A549 (cell line): Measurements from ENCODE around the gene CUX1. TPM values are rescaled to one million over a fixed set of nuclear protein-coding genes. Genes with fewer than 3 reads are reported as not detected.
"Not testable (repeated sequence)": the region's sequence is repeated elsewhere in the genome, so short reads cannot be mapped to it uniquely, and the experiment has no call there.

Experiments used
- ATAC-seq, 2 experiments: fragments of 200-7000 bp in 1 of 2; fragments of >200 bp in 1 of 2; cut with Nextera tagmentation in 1 of 2; cut with Tn5 transposase in 1 of 2; 3 replicates each; pipeline versions ENCODE4 v1.8.0 to v1.9.1; 2018 to 2020; ENCODE audit warnings: mild to moderate bottlenecking in 1 of 2, moderate library complexity in 1 of 2
- CTCF ChIA-PET: fragments of 300-600 bp; sonication (Branson Sonifier 250); formaldehyde crosslinking; extraction: SDS; loops from one replicate; lab custom pipeline; 2021; ENCODE audit warnings: antibody characterized with exemption, inconsistent platforms; lab: Yijun Ruan, JAX
- POLR2A ChIA-PET: fragments of 350-600 bp; formaldehyde crosslinking; extraction: SDS; loops from one replicate; lab custom pipeline; 2021; ENCODE audit warnings: antibody characterized with exemption, inconsistent platforms; lab: Yijun Ruan, JAX
- DNase-seq, 2 experiments: peaks; one replicate each; pipeline versions ENCODE4 v3.0.0 to v3.0.0-alpha.2; 2011 to 2016; ENCODE audit warnings: low read depth in 1 of 2, low spot score in 1 of 2
- FAIRE-seq: peaks from 2 replicates; lab custom pipeline; 2011; peaks lifted over from hg19 to GRCh38; lab: Jason Lieb, UNC
- H3K27ac ChIP-seq, 2 experiments: fragments of >200 bp; sonication (Bioruptor Twin); formaldehyde crosslinking; 3 replicates each; pipeline ENCODE4 v1.5.1; 2016 to 2017
- H3K4me1 ChIP-seq: fragments of >200 bp; sonication (Bioruptor Twin); formaldehyde crosslinking; 3 replicates; pipeline ENCODE4 v1.6.1; 2016
- H3K4me2 ChIP-seq: fragments of >200 bp; sonication (Bioruptor Twin); formaldehyde crosslinking; 3 replicates; pipeline ENCODE4 v1.6.1; 2016
- H3K4me3 ChIP-seq: fragments of >200 bp; sonication (Bioruptor Twin); formaldehyde crosslinking; 3 replicates; pipeline ENCODE4 v1.5.1; 2016
- H3K9me3 ChIP-seq: fragments of >200 bp; sonication (Bioruptor Twin); formaldehyde crosslinking; 3 replicates; pipeline ENCODE4 v1.6.1; 2016
- ATOH8 ChIP-seq: fragments of 250-450 bp; sonication (Bioruptor Pico); IDR thresholded peaks from 2 replicates; pipeline ENCODE4 v1.5.0; 2020; ENCODE audit warnings: low read depth, mild to moderate bottlenecking, moderate library complexity
- CEBPB ChIP-seq, 2 experiments: fragments of >200 bp in 1 of 2; sonication (Bioruptor Twin) in 1 of 2; formaldehyde crosslinking in 1 of 2; IDR thresholded peaks; 2 replicates each; pipeline ENCODE4 v1.6.1; 2012 to 2016
- CHD4 ChIP-seq: fragments of 200-600 bp; sonication (generic); IDR thresholded peaks from 2 replicates; pipeline ENCODE4 v1.6.1; 2016; ENCODE audit warnings: antibody characterized with exemption, mild to moderate bottlenecking, borderline replicate concordance
- EP300 ChIP-seq, 2 experiments: fragments of >200 bp; sonication (Bioruptor Twin); formaldehyde crosslinking; IDR thresholded peaks; 2 replicates in 1 of 2; 3 replicates in 1 of 2; pipeline ENCODE4 v1.6.1; 2016 to 2017
- FOSB ChIP-seq: fragments of 250-450 bp; sonication (Bioruptor Pico); IDR thresholded peaks from 2 replicates; pipeline ENCODE4 v1.5.0; 2020; ENCODE audit warnings: mild to moderate bottlenecking, moderate library complexity
- FOSL2 ChIP-seq, 2 experiments: fragments of 450-650 bp in 1 of 2; fragments of >200 bp in 1 of 2; sonication (Bioruptor Twin) in 1 of 2; formaldehyde crosslinking; IDR thresholded peaks; 2 replicates each; pipeline versions ENCODE4 v1.5.0 to v1.6.1; 2016 to 2020; ENCODE audit warnings: mild to moderate bottlenecking in 1 of 2, moderate library complexity in 1 of 2
- HDAC2 ChIP-seq: fragments of 200-600 bp; sonication (generic); IDR thresholded peaks from 2 replicates; pipeline ENCODE4 v1.6.1; 2016
- HMGXB4 ChIP-seq: fragments of 250-450 bp; sonication (Bioruptor Pico); IDR thresholded peaks from 2 replicates; pipeline ENCODE4 v1.5.0; 2021; ENCODE audit warnings: mild to moderate bottlenecking, moderate library complexity, borderline replicate concordance
- JUNB ChIP-seq: fragments of >200 bp; sonication (Bioruptor Twin); formaldehyde crosslinking; IDR thresholded peaks from 2 replicates; pipeline ENCODE4 v1.6.1; 2016
- MAFK ChIP-seq: fragments of 450-650 bp; IDR thresholded peaks from 2 replicates; pipeline ENCODE4 v1.6.1; 2014; ENCODE audit not compliant: partially characterized antibody
- MYC ChIP-seq: IDR thresholded peaks from 2 replicates; pipeline ENCODE4 v1.6.1; 2012; ENCODE audit warnings: mild to moderate bottlenecking, inconsistent platforms, low read length, improper control_type of control experiment, borderline replicate concordance
- NFE2L2 ChIP-seq: fragments of 150-350 bp; conservative IDR thresholded peaks from 2 replicates; pipeline ENCODE4 v1.6.1; 2014; ENCODE audit warnings: low read length
- NR3C1 ChIP-seq: fragments of >200 bp; sonication (Bioruptor Twin); formaldehyde crosslinking; IDR thresholded peaks from 3 replicates; pipeline ENCODE4 v1.6.1; 2017
- PHF8 ChIP-seq: fragments of 200-600 bp; sonication (generic); IDR thresholded peaks from 2 replicates; pipeline ENCODE4 v1.6.1; 2016; ENCODE audit warnings: low read depth, mild to moderate bottlenecking, antibody characterized with exemption, moderate library complexity, borderline replicate concordance
- POLR2A ChIP-seq: IDR thresholded peaks from 2 replicates; pipeline ENCODE4 v1.6.1; 2012; ENCODE audit warnings: mild to moderate bottlenecking, low read length
- RAD21 ChIP-seq, 2 experiments: fragments of >200 bp in 1 of 2; sonication (Bioruptor Twin) in 1 of 2; formaldehyde crosslinking in 1 of 2; IDR thresholded peaks in 1 of 2; conservative IDR thresholded peaks in 1 of 2; 2 replicates in 1 of 2; 3 replicates in 1 of 2; pipeline ENCODE4 v1.6.1; 2012 to 2018; ENCODE audit warnings: inconsistent platforms in 1 of 2
- RCOR1 ChIP-seq: fragments of 150-350 bp; IDR thresholded peaks from 2 replicates; pipeline ENCODE4 v1.6.1; 2014; ENCODE audit warnings: antibody characterized with exemption, low read length, low read depth
- REST ChIP-seq: fragments of 200-600 bp; sonication (generic); IDR thresholded peaks from 2 replicates; pipeline ENCODE4 v1.6.1; 2016; ENCODE audit warnings: antibody characterized with exemption, mild to moderate bottlenecking, moderate library complexity
- RFX5 ChIP-seq: fragments of 450-650 bp; IDR thresholded peaks from 2 replicates; pipeline ENCODE4 v1.7.1; 2014; ENCODE audit warnings: antibody characterized with exemption, mild to moderate bottlenecking, moderate library complexity
- SREBF2 ChIP-seq: fragments of 450-650 bp; IDR thresholded peaks from 2 replicates; pipeline ENCODE4 v1.6.1; 2014; ENCODE audit warnings: mild to moderate bottlenecking, moderate library complexity
- USF2 ChIP-seq: fragments of 450-650 bp; IDR thresholded peaks from 2 replicates; pipeline ENCODE4 v1.6.1; 2014; ENCODE audit warnings: antibody characterized with exemption
- ZC3H11A ChIP-seq: fragments of 450-650 bp; IDR thresholded peaks from 2 replicates; pipeline ENCODE4 v1.6.1; 2014; ENCODE audit warnings: antibody characterized with exemption, mild to moderate bottlenecking
- WGBS: methylation state at CpG from one replicate; pipeline ENCODE4 v1.1.6; 2017; ENCODE audit errors: missing lambda C conversion rate; 5-methylcytosine and 5-hydroxymethylcytosine counted together
- polyA plus RNA-seq, 4 experiments: library from polyadenylated mRNA; depleted of rRNA in 3 of 4; stranded (reverse); fragments of >200 nt; fragmentation: RNase III in 1 of 4; extraction: RNeasy Plus Mini Kit Qiagen cat#74134 plus additional on column Dnase treatment in 1 of 4; gene quantifications; 2 replicates in 3 of 4; 3 replicates in 1 of 4; pipeline ENCODE4 v1.2.3, GENCODE V29; 2011 to 2017

The CUX1 gene
- polyA plus RNA-seq, 2 of the 4 experiments (the other 2 are of a cell fraction), result 32.7 to 33.4 TPM

GRCh38 chr7:102049765-102050164 is 232.3 kb downstream of the CUX1 start (continued):
- TF ChIP-seq REST (no peak), ATOH8 (CRISPR knock-in tag) (no peak), FOSB (CRISPR knock-in tag) (no peak), HMGXB4 (CRISPR knock-in tag) (no peak), FOSL2 (IDR thresholded peaks at IDR 0.05) (no peak), FOSL2 (CRISPR knock-in tag; IDR thresholded peaks at IDR 0.05) (no peak), POLR2A (no peak), RAD21 (conservative IDR thresholded peaks at IDR 0.05 in 1 of 2, IDR thresholded peaks at IDR 0.05 in 1 of 2) (no peak), CEBPB (IDR thresholded peaks at IDR 0.05) (no peak), EP300 (IDR thresholded peaks at IDR 0.05) (no peak), PHF8 (no peak)

GRCh38 chr7:102050864-102051460 is 233.5 kb downstream of the CUX1 start:
- ATAC-seq (no peak; a peak in 2 of 6 replicates), DNase-seq (no peak), FAIRE-seq (no peak)
- Histone ChIP-seq H3K4me3 (no peak overlapping the region), H3K27ac (peak overlapping the region in 1 of 2 experiments; percentile 53; a peak in 2 of 6 replicates), H3K4me1 (peaks cover 3% of the 10 kb centered on the region; the same call in 1 of the 3 replicates), H3K4me2 (no peak overlapping the region), H3K9me3 (peaks cover 7% of the 10 kb centered on the region; the same call in 1 of the 3 replicates)
- ChIA-PET CTCF (interaction anchor here (1.1 kb wide), 2 partner anchors 9 to 12 kb away, joined by 4 read pairs; no protein-coding TSS in a partner anchor), POLR2A (no interaction called here)
- TF ChIP-seq RCOR1 (no peak), CHD4 (no peak), MAFK (no peak), PHF8 (no peak), NR3C1 (no peak), MYC (no peak), SREBF2 (no peak), NFE2L2 (no peak), JUNB (no peak), USF2 (no peak), ZC3H11A (no peak), RAD21 (conservative IDR thresholded peaks at IDR 0.05 in 1 of 2, IDR thresholded peaks at IDR 0.05 in 1 of 2) (no peak), HDAC2 (no peak), RFX5 (no peak)
- 87% methylated on average over 13 of the region's 13 CpGs for WGBS

GRCh38 chr7:102051736-102052135 is 234.3 kb downstream of the CUX1 start:
- ATAC-seq, result not testable (repeated sequence)

More at GRCh38 chr7:102051736-102052135, 234.3 kb downstream of the CUX1 start:
- CTCF ChIA-PET, result interaction anchor here (1.1 kb wide), 2 partner anchors 8 to 13 kb away, joined by 4 read pairs; no protein-coding TSS in a partner anchor
- H3K4me3 ChIP-seq, H3K27ac ChIP-seq, H3K4me2 ChIP-seq, DNase-seq, H3K9me3 ChIP-seq, FAIRE-seq, POLR2A ChIA-PET, H3K4me1 ChIP-seq: not testable (repeated sequence)
- WGBS, result 81% methylated on average over 10 of the region's 10 CpGs
